GM21390 (cell line): Measurements from ENCODE around the gene FOXF1.

Source experiments
- ATAC-seq: cut with Tn5 transposase; IDR thresholded peaks from one replicate; pipeline ENCODE4 v1.9.1; 2021; ENCODE audit not compliant: unreplicated experiment

The FOXF1 gene

DNA sequence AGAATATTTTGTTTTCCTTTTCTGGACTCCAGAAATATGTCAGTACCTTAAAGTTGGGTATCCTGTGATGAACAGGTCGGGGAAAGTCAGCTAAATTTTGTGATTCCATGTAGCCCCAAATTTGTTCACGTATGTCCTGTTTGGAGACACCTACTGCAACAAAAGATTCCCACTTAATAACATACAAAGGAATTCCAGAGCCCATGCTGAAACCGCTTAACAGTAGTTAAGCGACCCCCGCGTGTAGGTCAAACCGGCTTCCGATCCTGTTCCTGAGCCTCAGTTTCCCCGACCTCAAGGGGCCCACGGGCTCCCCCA lies 44.2 kb downstream of the FOXF1 start:
- peak; percentile 4 for ATAC-seq

GRCh38 chr16:86554917-86555703 lies 44.8 kb downstream of the FOXF1 start, which contains the start of gene MTHFSD:
MTHFSD (minus strand) TSS chr16:86555235; CDS start chr16:86555184, 51 bp downstream.
- ATAC-seq, result peak; percentile 85

DNA sequence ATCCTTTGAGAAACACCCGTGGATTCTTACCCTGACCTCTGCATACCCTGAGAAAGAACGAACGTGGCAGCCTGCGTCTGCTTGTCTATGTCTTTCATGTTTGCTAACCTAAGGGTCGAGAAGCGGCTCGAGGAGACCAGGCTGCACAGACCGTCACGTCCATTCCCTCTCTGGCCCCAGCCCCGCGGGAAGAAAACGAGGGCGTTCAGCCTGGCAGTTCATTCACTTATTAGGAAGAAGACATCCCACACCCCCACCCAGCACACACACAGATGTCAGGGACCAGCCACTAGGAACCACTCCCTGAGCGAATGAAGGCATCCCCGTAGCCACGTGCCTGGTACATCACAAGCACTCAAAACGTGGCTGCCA lies 45.4 kb downstream of the FOXF1 start:
- no peak for ATAC-seq

GRCh38 chr16:86556576-86556975 lies 46.2 kb downstream of the FOXF1 start:
- no peak for ATAC-seq

DNA sequence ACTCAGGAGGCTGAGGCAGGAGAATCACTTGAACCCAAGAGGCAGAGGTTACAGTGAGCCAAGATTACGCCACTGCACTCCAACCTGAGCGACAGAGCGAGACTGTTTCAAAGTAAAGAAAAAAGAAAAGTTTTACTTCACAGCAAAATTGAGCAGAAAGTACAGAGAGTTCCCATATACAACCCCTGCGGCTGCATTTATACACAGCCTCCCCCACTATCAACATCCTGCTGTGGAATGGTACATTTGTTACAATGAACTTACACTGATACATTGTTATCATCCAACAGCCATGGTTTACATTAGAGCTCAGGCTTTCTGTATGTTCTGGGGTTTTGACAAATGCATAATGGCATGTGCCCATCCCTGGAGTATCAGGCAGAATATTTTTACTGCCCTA lies 47.3 kb downstream of the FOXF1 start:
- ATAC-seq, result no peak

DNA sequence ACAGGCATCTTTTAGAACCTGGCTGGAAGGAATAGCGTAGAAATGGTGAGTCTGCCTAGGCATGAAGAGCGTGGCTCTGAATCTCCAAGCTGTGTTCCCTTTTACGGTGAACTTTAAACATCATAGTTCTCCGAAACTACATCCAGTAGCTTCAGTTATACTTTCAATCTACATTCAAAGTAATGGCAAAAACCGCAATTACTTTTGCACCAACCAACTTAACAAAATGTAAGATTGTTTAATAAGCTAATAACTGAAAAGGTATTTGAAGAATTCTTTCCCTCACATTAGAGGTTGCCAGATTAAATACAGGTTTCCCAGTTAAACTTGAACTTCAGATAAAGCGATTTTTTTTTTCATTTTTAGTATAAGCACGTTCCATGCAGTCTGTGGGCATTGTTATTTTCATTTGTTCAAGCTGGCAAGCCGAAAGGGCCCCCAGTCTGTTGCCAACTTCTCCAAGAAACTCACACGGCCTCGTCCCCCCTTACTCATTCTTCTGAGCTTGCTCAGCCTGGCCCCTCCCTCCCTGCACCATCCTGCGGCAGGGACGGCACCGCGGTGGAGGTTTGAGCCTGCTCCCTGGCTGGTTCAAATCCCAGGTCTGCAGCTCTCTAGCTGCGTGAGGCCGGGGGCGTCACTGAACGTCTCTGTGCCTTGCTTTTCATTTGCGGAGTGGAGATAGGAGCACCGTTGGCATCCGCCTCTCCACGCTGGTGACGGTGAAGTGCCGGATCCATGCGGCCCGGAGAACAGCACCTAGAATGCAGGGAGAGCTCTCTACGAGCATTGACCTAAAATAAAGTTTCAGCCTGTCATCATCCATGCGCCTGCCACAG lies 48.2 kb downstream of the FOXF1 start:
- no peak for ATAC-seq

DNA sequence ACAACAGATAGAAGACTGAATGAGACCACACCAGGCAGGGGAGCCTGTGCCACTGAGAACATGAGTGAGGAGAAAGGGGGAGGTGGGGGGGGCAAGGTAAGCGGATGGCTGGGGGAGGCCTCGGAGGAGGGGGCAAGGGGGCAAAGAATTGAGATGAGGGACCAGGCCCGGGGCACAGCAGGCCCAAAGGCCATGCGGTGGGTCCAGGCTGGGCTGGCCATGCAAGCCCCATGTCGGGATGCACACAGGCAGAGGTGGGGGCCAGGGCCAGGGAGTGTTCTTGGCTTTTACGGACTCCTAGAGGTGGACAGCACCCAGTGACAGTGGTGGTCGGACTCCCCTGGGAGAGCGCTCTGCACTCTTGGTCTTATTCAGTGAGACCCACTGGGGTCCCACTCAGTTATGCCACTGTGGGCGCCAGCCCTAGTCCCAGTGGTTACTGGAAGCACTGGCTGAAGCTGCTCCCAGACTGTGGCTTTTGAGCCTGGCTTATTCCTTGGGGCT lies 49.5 kb downstream of the FOXF1 start:
- ATAC-seq, result no peak

- ATAC-seq, result no peak
These were observed 52.0 kb downstream of the FOXF1 start for GRCh38 chr16:86562356-86562755.

DNA sequence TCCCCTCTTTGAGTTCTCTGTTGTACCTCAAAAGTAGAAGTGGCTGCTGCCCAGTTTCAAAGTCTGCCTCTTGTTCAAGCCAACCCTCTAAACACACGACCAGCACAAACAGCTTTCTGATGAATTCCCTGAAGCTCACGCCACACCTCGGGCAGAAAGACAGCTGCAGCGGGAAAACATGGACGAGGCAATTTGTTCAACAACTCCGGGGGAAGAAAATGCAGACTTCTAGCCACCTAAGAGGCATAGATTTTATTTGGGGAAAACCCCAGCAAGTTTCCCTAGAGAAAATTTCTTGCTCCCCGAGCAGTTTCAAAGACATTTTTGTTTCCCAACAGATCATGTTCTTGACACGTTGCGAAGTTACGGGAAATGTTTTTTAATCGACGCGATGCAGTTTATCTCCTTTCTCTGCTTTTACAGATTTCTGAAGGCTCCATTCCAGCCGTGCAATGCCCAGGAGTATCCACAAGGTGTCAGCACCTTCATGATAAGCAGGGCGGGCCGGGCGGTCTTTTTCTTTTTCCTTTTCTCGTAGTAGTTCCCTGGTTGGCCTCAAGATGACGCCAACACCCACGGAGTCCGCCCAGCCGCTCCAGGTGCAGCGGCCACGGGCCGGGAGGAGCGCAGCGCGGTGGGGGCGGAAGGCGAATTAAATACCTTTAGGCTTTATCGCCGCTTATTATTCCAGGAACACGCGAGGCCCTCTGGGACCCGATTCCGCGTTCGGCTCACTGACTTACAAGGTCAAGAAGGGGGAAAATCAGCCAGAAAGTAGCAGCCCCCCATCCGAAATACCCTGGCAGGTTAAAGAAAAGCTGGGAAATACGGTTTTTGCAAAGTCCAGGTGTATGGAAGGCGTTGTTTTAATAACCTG lies 53.4 kb downstream of the FOXF1 start:
- ATAC-seq, result no peak
